GM12874 (cell line): ENCODE data around the gene APH1B.

Experiments used
- CTCF ChIP-seq: IDR thresholded peaks from 2 replicates; pipeline ENCODE4 v1.5.1; 2011; ENCODE audit warnings: low read depth, mild to moderate bottlenecking, control low read depth, low read length, moderate library complexity; ENCODE audit not compliant: insufficient read depth

APH1B gene

GRCh38 chr15:63299943-63300575 lies 22.7 kb downstream of the APH1B start:
- TF ChIP-seq CTCF = no peak

- no peak for TF ChIP-seq CTCF
Measured at GRCh38 chr15:63301088-63301487, 23.7 kb downstream of the APH1B start.

GRCh38 chr15:63305260-63305659 lies 27.9 kb downstream of the APH1B start:
- no peak for TF ChIP-seq CTCF

- TF ChIP-seq CTCF = no peak
Measured at GRCh38 chr15:63306492-63307073, 29.2 kb downstream of the APH1B start.

- no peak for TF ChIP-seq CTCF
Measured at GRCh38 chr15:63308491-63308890, 31.1 kb downstream of the APH1B start.

- TF ChIP-seq CTCF = no peak
Measured at GRCh38 chr15:63308947-63309346, 31.5 kb downstream of the APH1B start.

- TF ChIP-seq CTCF = no peak
Measured at GRCh38 chr15:63310646-63311045, 33.2 kb downstream of the APH1B start.

- no peak for TF ChIP-seq CTCF
Measured at GRCh38 chr15:63312286-63312685, 34.9 kb downstream of the APH1B start.
